Stimulated activated CD8-positive, alpha-beta memory T cell treated with anti-CD3 and anti-CD28 coated beads, Interleukin-7, amount 100 ng/mL, for 24 hours (primary cell): ENCODE data around the gene MSRB2.

ENCODE experiments used
- DNase-seq: peaks from one replicate; pipeline ENCODE4 v3.0.0-alpha.2; 2020; ENCODE audit warnings: low read depth

Gene MSRB2

GRCh38 chr10:23111517-23112286, 16.3 kb downstream of the MSRB2 start:
- no peak for DNase-seq

DNA sequence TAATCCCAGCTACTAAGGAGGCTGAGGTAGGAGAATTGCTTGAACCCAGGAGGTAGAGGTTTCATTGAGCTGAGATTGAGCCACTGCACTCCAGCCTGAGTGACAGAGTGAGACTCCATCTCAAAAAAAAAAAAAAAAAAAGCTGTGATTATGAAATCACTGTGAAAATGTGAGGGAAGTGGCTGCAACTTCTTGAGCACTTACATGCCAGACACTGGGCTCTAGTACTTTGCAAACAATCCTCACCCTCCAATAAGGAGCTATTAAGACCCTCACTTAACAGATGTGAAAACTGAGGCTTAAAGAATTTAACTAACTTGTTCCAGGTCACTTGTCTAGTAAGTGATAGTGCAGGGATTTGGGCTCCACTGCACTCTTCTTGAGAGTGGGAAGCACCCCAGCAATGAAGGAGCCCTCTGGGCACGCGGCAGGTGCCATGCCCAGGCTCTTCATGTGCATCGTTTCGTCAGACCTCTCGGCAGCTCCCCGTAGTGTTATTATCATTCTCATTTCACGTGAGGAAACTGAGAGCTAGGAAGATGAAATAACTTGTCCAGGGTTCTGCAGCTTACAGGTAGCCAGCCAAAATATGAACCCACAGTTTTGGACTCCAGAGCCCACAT, 19.0 kb downstream of the MSRB2 start:
- no peak for DNase-seq

DNA sequence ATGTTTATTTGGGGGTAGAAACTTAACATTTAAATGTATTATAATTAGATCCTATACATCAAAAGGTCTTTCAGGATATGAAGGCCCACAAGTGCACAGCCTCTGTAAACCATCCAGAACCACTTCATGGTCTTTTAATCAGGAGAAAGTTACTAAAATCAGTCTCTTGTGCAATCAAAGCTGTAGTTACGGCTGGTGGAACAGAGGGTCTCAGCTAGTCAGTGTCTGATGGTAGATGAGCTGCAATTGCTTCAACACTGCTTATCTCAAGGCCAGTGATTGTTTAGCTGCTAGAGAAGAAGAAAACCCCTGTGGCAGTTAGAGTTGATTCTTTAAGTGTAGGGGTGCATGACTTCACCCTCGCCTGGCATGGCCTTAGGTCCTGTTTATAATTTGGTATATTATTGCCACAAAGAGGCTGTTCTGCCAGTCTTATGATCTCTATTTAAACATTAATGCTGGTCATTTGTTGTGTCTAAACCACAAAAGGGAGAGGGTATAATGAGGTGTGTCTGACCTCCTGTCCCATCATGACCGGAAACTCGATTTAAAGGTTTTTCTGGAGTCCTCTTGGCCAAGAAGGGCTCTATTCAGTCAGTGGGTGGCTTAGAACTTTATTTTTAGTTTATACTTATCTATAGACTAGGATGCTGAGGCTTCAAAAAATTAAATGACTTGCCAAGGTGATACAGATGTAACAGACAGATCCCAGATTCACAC, 21.3 kb downstream of the MSRB2 start:
- DNase-seq, result no peak

GRCh38 chr10:23120001-23120934, 24.9 kb downstream of the MSRB2 start:
- no peak for DNase-seq

DNA sequence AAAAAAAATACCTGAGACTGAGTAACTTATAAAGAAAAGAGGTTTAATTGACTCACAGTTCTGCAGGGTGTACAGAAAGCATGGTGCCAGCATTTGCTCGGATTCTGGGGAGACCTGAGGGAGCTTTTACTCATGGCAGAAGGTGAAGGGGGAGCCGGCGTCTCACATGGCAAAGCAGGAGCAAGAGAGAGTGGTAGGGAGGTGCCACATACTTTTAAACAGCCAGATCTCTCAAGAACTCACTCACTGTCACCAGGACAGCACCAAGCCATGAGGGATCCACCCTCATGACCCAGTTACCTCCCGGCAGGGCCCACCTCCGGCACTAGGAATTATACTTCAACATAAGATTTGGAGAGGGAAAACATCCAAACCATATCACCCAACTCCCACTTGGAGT, 25.8 kb downstream of the MSRB2 start:
- DNase-seq, result no peak

- no peak for DNase-seq
Measured at GRCh38 chr10:23136462-23136861, 41.1 kb downstream of the MSRB2 start.

- no peak for DNase-seq
Measured at GRCh38 chr10:23139677-23140076, 44.3 kb downstream of the MSRB2 start.

DNA sequence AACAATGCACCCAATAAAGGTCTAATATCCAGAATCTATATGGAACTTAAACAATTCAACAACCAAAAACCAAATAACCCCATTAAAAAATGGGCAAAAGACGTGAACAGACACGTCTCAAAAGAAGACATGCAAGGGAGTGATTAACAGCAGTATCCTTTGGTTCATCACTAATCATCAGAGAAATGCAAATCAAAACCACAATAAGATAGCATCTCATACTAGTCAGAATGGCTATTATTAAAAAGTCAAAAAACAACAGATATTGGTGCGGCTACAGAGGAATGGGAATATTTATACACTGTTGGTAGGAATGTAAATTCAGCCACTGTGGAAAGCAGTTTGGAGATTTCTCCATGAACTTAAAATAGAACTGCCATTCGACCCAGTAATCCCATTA, 46.6 kb downstream of the MSRB2 start:
- DNase-seq, result no peak

DNA sequence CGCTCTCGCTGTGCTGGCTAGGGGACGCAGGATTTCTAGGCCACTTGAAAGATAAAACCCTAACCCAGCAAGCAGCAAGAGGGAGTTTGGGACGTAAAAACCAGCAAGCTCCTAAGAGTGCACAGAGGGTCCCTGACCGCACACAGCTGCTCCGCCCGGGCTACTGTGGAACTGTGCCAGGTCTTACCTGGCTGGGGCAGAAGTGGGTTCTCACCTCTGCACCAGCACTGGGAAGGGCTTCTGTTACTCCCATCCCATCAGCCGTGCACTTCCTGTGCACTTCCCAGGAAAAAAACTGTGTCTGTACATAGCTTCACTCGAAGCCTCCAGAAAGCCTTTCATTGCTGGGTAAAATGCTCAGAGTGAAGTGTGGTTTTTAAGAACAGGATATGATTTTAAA, 50.9 kb downstream of the MSRB2 start:
- DNase-seq, result no peak

- DNase-seq, result no peak
Measured at GRCh38 chr10:23147035-23147434, 51.7 kb downstream of the MSRB2 start.

DNA sequence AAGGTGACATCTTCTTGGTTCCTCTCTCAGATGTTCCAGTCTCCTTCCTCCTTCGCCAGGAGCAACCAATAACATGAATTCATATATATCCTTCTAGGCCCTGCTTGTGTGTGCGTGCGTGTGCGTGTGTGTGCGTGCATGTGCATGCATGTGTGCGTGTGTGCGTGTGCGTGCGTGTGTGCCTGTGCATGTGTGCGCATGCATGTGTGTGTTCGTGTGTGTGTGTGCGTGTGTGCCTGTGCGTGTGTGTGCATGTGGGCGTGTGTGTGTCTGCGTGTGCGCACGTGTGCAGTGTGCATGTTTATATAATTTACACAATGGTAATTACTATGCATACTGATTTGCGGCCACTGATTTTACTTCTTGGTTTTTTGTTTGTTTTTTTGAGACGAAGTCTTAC, 52.8 kb downstream of the MSRB2 start:
- no peak for DNase-seq

- no peak for DNase-seq
Measured at GRCh38 chr10:23150091-23150490, 54.7 kb downstream of the MSRB2 start.

- DNase-seq, result no peak
Measured at GRCh38 chr10:23150610-23151009, 55.2 kb downstream of the MSRB2 start.

GRCh38 chr10:23151071-23151470, 55.7 kb downstream of the MSRB2 start:
- DNase-seq, result no peak

DNA sequence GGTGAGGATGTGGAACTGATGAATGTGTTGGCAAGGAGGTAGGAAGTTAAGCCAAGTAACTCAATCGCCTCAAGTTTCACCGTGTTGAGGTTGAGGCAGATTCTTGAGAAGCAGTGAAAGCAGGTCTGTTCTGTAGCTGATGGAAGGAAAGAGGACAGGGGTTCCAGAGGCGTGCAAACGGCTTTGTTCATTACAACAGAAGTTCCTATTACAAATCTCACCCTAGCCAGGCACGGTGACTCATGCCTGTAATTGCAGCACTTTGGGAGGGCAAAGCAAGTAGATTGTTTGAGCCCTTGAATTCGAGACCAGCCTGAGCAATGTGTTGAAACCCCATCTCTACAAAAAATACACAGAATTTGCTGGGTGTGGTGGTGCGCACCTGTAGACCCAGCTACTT, 59.8 kb downstream of the MSRB2 start:
- no peak for DNase-seq

- DNase-seq, result no peak
Measured at GRCh38 chr10:23156447-23157150, 61.2 kb downstream of the MSRB2 start.

DNA sequence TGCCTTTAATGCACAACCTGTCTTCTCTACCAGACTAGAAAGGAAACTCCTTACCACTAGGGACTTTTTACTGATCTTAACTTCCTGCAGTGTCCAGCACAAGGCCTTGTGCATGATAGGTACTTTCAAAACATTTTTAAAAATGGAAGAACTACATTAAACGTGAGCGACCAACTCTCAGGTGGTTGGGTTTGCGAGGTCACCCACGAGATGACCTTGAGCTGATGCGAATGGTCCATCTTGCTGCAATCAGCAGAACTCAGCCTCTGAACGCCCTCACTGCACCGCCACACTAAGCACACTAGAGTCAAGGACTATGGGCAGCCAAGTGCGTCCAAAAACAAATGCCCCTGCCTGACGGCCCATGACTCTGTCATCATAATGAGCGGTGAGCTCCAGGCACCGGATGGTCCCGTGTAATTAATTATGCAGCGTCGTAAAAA, 61.9 kb downstream of the MSRB2 start:
- no peak for DNase-seq

DNA sequence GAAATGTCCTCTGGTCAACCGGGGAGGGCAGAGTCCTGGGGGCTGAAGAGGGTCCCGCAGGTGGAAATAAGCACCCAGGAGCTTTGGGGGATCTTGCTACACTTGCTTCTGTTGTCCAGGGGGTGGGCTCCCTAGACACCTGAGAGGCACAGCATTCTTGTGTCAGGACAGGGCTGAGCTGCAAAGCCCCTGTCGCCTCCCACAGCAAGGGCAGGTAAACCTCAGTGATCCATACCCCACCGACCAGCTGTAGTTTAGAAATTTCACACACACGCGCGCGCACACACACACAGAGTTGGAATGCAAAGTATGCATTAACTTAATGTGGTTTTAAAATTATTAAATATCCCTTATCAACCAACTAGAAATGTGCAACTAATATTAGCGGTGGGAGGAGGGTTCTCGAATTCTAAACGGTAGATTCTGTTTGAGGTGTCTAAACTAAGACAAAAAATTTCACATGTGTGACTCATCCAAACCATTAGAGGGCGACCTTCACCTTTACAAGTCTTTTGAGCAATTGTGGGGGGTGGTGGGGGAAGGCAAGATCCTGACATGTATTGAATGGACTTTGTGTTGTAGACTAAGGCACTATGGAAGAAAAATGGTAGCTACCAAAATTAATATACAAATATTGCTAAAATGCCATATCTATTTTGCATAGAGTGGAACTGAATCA, 62.5 kb downstream of the MSRB2 start:
- DNase-seq, result no peak

DNA sequence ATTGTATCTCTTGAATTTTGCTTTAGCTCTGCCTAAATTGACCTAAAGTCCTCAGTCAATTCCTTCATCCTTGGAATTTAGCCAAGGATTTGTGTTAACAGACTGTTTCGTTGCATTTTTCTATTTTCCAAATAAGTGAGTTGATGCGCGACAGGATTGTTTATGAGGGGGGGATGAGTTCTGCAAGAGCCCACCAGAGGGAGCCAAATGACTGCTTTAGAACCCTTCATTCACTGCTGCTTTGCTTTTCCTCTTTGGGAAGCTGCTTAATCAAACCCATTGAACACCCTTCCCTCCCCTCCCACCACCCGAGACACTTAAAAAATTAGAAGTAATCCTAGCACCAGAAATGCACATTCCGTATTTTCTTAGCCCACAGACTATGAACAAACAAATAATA, 63.0 kb downstream of the MSRB2 start:
- peak; percentile 1 for DNase-seq

- DNase-seq, result no peak
Measured at GRCh38 chr10:23171232-23171876, 76.0 kb downstream of the MSRB2 start.
